ENCODE results near the gene SPP1. TPM values are rescaled to one million over a fixed set of nuclear protein-coding genes. Genes with fewer than 3 reads are reported as not detected.

Gene SPP1
- total RNA-seq, 1 experiment from 2014 or later, result 4.1 TPM

- ChIA-PET POLR2A (no interaction called here), RAD21 (ENCODE audit: low non-redundant PET in 1 of 2, low total read pairs in 2 of 2, uncharacterized antibody in 2 of 2, unreplicated experiment in 2 of 2) (no interaction called here), CTCF (interaction anchor here (1.0 to 2.8 kb wide), 2 partner anchors 11 to 190 kb away, joined by 3 to 16 read pairs; no protein-coding TSS in a partner anchor)
- no peak overlapping the region for H2AFZ ChIP-seq (ENCODE audit: low read depth, low read length, poor library complexity, severe bottlenecking)
- H3K9me2 ChIP-seq (ENCODE audit: insufficient read depth), result no peaks in the 10 kb centered on the region
- BruUV-seq (replicated peaks), result no TSS peak
- TF ChIP-seq CBX3 (IDR thresholded peaks at IDR 0.05; ENCODE audit: low read depth) (no peak), SIN3A (IDR thresholded peaks at IDR 0.05; ENCODE audit: low read depth) (no peak), RAD21 (IDR thresholded peaks at IDR 0.05; ENCODE audit: low read depth) (no peak), ZFX (IDR thresholded peaks at IDR 0.05) (no peak), POLR2AphosphoS5 (IDR thresholded peaks at IDR 0.05; ENCODE audit: low read depth, low read length) (no peak), JUND (IDR thresholded peaks at IDR 0.05) (no peak), ZNF274 (IDR thresholded peaks at IDR 0.05; ENCODE audit: low read depth, low read length) (no peak), EZH2phosphoT487 (IDR thresholded peaks at IDR 0.05; ENCODE audit: borderline replicate concordance) (no peak), MAX (IDR thresholded peaks at IDR 0.05) (no peak), ZBTB33 (IDR thresholded peaks at IDR 0.05; ENCODE audit: extremely low read depth, insufficient replicate concordance, low read length) (no peak), REST (IDR thresholded peaks at IDR 0.05; ENCODE audit: low read depth) (no peak), SRF (IDR thresholded peaks at IDR 0.05; ENCODE audit: low read depth) (no peak), ATF3 (IDR thresholded peaks at IDR 0.05) (no peak), FOSL1 (IDR thresholded peaks at IDR 0.05; ENCODE audit: low read depth) (no peak), TCF7L2 (IDR thresholded peaks at IDR 0.05; ENCODE audit: borderline replicate concordance, extremely low read depth, insufficient read depth, insufficient read length) (no peak), POLR2A (IDR thresholded peaks at IDR 0.05; ENCODE audit: borderline replicate concordance, extremely low read depth, insufficient read depth, insufficient read length) (no peak), ELF1 (IDR thresholded peaks at IDR 0.05; ENCODE audit: borderline replicate concordance, low read depth) (no peak), EZH2 (IDR thresholded peaks at IDR 0.05) (no peak), YY1 (IDR thresholded peaks at IDR 0.05; ENCODE audit: extremely low read depth, insufficient replicate concordance, low read depth, low read length) (no peak)
- intact Hi-C loops (cut with micrococcal nuclease), result no loop called here
- no peak overlapping the region for H3K9ac ChIP-seq (ENCODE audit: low read length)
- peaks cover 3 to 6% of the 10 kb centered on the region in 2 experiments; a peak in 1 of 4 replicates for H3K4me1 ChIP-seq (ENCODE audit: control insufficient read depth in 1 of 2, insufficient read depth in 2 of 2, low read length in 2 of 2)
- no peaks in the 10 kb centered on the region for H4K20me1 ChIP-seq (ENCODE audit: insufficient read depth)
- no peaks in the 10 kb centered on the region for H3K27me3 ChIP-seq (ENCODE audit: insufficient read depth, low read length)
- peaks cover 9% of the 10 kb centered on the region; the same call in 1 of the 2 replicates for H3K79me2 ChIP-seq (ENCODE audit: insufficient read depth, low read length)
- H3K4me3 ChIP-seq (replicated peaks in 1 of 2; ENCODE audit: low read depth in 1 of 2, low read length in 2 of 2), result no peak overlapping the region
- H3K4me2 ChIP-seq (ENCODE audit: low read length), result no peak overlapping the region
- H3K36me3 ChIP-seq (ENCODE audit: control insufficient read depth in 1 of 2, insufficient read depth in 2 of 2, low read length in 2 of 2), result no peaks in the 10 kb centered on the region; a peak in 1 of 4 replicates
- no peak overlapping the region for H3K27ac ChIP-seq (ENCODE audit: low read depth, low read length)
- no peak for ATAC-seq
- H3K9me3 ChIP-seq (ENCODE audit: control insufficient read depth in 1 of 2, insufficient read depth in 1 of 2, low read depth in 1 of 2, low read length in 2 of 2), result peaks cover 0 to 5% of the 10 kb centered on the region in 2 experiments; a peak in 3 of 4 replicates
- no peak for DNase-seq (ENCODE audit: low read depth, low spot score)
These were observed 46.3 kb downstream of the SPP1 start for GRCh38 chr4:88021824-88022223.
